GM12891 (cell line): ENCODE data around the gene POGLUT2.
"Not testable (repeated sequence)": the region's sequence is repeated elsewhere in the genome, so short reads cannot be mapped to it uniquely, and the experiment has no call there.

Experiments used
- DNase-seq: peaks from one replicate; pipeline ENCODE4 v3.0.0; 2011; ENCODE audit warnings: low spot score; ENCODE audit not compliant: insufficient read length
- FAIRE-seq: peaks from 2 replicates; lab custom pipeline; 2011; peaks lifted over from hg19 to GRCh38; lab: Jason Lieb, UNC
- PAX5 ChIP-seq: IDR thresholded peaks from 2 replicates; pipeline ENCODE4 v1.6.1; 2011; ENCODE audit warnings: low read length, moderate library complexity, mild to moderate bottlenecking; ENCODE audit not compliant: insufficient read depth, severe bottlenecking
- POLR2A ChIP-seq: IDR thresholded peaks from 2 replicates; pipeline ENCODE4 v1.6.1; 2011; ENCODE audit warnings: low read depth, low read length, control low read depth
- POLR2AphosphoS5 ChIP-seq: IDR thresholded peaks from 2 replicates; pipeline ENCODE4 v1.6.1; 2011; ENCODE audit warnings: low read depth, low read length, control low read depth
- POU2F2 ChIP-seq: IDR thresholded peaks from 2 replicates; pipeline ENCODE4 v1.6.1; 2011; ENCODE audit warnings: low read depth, mild to moderate bottlenecking, control low read depth, low read length, moderate library complexity
- SPI1 ChIP-seq: IDR thresholded peaks from 2 replicates; pipeline ENCODE4 v1.6.1; 2011; ENCODE audit warnings: low read depth, low read length, control low read depth
- TAF1 ChIP-seq: IDR thresholded peaks from 2 replicates; pipeline ENCODE4 v1.6.1; 2011; ENCODE audit warnings: low read depth, low read length, control low read depth

Gene POGLUT2

GRCh38 chr13:102784483-102784882, 14.3 kb downstream of the POGLUT2 start:
- TF ChIP-seq POLR2A (no peak), POLR2AphosphoS5 (no peak), POU2F2 (no peak), PAX5 (no peak), SPI1 (no peak), TAF1 (no peak)
- no peak for FAIRE-seq
- DNase-seq, result no peak

DNA sequence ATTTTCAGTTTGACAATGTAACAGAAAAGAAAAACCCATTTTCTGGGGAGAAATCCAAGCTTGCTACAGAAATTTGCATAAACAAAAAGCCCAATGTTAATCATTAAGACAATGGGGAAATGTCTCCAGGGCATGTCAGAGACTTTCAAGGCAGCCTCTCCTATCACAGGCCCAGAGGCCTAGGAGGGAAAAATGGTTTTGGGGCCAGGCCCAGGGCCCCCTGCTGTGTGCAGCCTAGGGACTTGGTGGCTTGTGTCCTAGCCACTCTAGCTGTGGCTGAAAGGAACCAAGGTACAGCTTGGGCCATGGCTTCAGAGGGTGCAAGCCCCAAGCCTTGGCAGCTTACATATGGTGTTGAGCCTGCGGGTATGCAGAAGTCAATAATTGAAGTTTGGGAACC, 17.2 kb downstream of the POGLUT2 start:
- TF ChIP-seq POLR2A (no peak), PAX5 (no peak), TAF1 (no peak), POU2F2 (no peak), POLR2AphosphoS5 (no peak), SPI1 (no peak)
- DNase-seq (no peak), FAIRE-seq (no peak)

GRCh38 chr13:102780656-102781055, 18.1 kb downstream of the POGLUT2 start:
- FAIRE-seq, DNase-seq: not testable (repeated sequence)

DNA sequence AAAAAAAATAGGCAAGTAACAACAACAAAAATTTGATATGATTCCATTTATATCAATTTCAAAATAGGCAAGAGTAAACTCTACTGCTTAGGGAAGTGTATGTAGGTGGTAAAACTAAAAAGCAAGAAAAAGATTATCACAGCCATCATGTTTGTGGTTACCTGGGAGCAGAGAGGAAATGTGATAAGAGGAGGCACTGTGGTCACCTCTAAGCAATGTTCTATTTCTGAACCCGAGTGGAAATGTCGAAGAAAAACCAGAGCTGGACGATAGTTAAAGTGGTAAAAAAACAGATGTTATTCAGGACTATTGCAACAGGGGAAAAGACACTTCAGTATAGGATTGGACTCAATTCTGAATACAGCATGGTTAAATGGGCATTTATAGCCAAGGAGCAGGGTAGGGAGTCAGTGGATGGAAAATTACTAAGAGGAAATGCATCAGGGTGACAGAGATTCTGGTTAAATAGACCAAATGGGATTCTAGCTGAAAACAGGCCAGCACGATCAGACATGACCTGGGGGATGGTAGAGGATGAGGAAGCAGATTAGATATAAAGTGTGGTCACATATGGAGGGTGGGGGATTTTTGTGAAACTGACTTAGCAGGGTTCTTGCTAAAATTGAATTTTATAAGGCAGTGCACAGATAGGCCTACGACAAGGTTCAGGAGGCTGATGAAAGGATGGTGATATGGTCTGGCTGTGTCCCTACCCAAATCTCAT, 19.2 kb downstream of the POGLUT2 start:
- FAIRE-seq (peak; percentile 16), DNase-seq (no peak)
- TF ChIP-seq SPI1 (peak; percentile 24; the same call in 1 of the 2 replicates), POLR2AphosphoS5 (no peak), POLR2A (no peak), TAF1 (no peak), POU2F2 (no peak)

DNA sequence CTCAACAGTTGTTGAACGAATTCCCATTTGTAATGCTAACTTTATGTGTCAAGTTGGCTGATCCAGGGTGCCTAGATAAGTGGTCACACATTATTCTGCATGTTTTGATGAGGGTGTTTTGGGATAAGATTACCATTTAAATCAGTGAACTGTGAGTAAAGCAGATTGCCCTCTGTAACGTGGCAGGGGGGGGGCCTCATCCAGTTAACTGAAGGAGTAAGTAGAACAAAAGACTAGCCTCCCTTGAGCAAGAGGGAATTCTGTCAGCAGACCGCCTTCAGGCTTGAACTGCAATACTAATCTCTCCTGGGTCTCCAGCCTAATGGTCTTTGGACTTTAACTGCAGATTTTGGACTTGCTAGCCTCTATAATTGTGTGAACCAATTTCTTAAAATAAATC, 21.0 kb downstream of the POGLUT2 start:
- FAIRE-seq (peak; percentile 5), DNase-seq (no peak)
- TF ChIP-seq POLR2A (no peak), SPI1 (no peak), PAX5 (no peak), TAF1 (no peak), POU2F2 (no peak), POLR2AphosphoS5 (no peak)

DNA sequence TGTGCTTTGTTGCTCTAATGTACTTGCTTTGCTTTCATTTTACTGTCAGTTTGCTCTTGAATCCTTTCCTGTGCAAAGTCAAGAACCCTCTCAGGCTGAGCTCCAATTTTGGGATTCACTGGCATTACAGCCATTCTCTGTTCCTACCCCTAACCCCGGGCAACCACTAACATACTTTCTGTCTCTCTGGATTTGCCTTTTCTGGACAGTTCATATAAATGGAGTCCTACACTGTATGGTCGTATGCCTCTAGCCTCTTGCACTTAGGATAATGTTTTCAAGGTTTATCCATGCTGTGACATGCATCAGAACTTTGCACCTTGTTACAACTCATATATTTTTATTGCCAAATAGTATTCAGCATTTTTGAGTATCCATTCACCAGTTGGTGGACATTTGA, 22.5 kb downstream of the POGLUT2 start:
- TF ChIP-seq PAX5 (no peak), POU2F2 (no peak), POLR2AphosphoS5 (no peak)
- DNase-seq, result no peak
- FAIRE-seq, result no peak

GRCh38 chr13:102774591-102775520, 23.9 kb downstream of the POGLUT2 start:
- DNase-seq, result no peak
- FAIRE-seq, result no peak
- no peak for TF ChIP-seq TAF1

GRCh38 chr13:102774214-102774568, 24.6 kb downstream of the POGLUT2 start:
- TF ChIP-seq POLR2A, result no peak
- no peak for TF ChIP-seq TAF1
- no peak for TF ChIP-seq POU2F2
- TF ChIP-seq PAX5, result no peak
- no peak for TF ChIP-seq POLR2AphosphoS5
- no peak for DNase-seq
- FAIRE-seq, result no peak

DNA sequence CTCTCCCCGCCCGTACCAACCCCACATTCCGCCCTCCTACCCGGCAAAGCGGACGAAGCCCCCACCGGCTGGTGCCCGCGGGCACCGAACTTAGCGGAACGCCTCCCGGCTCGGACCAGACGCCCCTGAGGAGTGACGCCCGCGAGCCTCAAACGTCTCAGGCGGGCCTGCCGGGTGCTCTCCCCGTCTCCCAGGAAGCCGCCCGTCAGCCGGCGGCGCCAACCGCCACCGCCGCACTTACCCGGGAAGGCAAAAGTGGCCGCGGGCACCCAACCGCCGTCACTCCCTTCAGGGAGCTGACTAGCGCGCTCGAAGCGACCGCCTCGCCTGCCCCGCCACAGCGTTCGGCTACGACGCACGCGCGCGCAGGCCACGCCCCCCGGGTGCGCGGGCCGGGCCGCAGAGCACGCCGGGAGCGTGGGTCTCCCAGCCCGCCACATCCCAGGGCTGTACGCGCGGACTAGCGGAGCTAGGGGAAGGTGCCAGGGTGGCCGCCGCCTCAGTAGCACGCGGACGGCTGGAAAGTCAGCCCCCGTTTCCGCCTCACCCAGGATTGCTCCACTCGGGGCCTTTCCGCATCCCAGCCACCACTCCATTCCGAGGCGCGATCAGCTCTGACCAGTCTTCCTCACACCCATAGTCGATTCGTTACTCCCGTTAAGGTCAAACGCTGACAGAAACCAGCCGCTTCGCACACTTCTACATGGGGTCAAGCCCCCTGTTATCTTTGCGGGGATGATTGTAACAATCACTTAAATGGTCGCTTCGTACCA, 25.1 kb downstream of the POGLUT2 start, which contains the start of gene TEX30:
Gene TEX30, minus strand, starts transcription at position 346 of the 773 bp plus-strand sequence. CDS start 3,760 bp downstream, outside the sequence.
- TF ChIP-seq SPI1, result no peak
- TF ChIP-seq PAX5, result no peak
- peak; percentile 95 for TF ChIP-seq POLR2A
- TF ChIP-seq TAF1, result peak; percentile 75
- TF ChIP-seq POU2F2, result peak; percentile 71; the same call in 1 of the 2 replicates
- TF ChIP-seq POLR2AphosphoS5, result peak; percentile 94
- DNase-seq, result peak; percentile 87
- FAIRE-seq, result peak; percentile 98
